NCI-H524 (cell line): Measurements from ENCODE around the gene P2RX3.

ENCODE experiments used
- DNase-seq, 2 experiments: peaks; one replicate each; lab custom pipeline; 2025; lab: John Stamatoyannopoulos, UW

P2RX3 gene

DNA sequence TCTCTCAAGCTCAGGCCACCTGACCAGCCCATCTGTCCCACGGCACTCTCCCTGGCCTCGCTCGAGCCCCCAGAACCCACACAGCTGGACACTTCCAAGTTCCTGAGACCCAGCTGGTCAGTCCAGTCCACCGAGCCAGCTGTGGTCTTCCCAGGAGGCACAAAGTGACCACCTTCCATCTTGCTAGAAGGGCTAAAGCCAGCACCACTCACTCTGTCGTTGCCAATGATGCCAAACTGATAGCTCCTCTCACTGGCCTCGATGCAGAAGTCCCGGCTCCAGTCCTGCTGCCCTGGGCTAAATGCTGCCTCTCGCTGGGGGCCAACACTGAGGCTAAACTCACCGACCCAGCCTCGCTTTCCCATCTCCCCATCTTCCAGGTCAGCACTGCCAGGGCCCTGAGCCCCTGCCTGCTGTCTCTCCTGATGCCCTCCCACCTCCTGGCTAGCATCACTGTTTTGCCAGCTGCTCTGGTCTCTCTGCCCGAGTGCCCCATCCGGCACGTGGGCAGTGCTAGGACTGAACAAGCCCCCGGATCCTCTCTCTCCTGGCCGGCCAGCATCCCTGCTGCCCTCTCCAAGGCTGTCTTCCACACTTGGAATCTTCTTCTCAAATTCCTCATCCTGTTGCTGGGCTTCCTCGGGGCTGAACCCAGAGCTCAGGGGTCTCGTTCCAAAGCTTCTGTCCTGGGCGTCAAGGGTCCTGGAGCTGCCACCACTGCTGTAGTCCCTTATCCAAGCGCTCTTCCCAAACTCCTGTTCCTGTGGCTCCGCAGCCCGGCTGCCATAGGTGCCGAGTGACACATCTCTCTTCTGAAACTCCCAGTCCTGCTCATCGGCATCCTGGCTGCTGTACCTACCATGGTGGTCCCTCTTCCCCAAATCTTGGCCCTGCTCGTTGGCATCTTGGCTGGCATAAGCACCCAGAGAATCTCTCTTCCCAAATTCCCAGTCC is 28.8 kb upstream of the P2RX3 start:
- no peak for DNase-seq

DNA sequence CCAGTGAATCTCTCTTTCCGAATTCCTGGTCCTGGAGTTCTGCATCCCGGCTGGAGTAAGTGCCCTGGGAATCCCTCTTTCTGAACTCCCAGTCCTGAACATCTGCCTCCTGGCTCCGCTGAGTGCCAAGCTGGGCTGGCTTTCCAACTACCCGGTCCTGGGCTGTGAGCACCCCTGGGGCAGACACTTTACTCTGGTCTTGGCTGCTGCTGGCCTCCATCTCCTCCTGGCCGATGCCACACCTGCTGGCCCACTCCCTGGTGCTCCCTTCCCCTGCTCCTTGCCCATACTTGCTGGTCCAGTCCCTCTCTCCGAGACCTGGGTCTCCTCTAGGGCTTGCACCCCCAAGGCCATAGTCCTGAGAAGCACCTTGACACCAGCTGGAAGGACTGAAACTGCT is 28.1 kb upstream of the P2RX3 start:
- no peak for DNase-seq

DNA sequence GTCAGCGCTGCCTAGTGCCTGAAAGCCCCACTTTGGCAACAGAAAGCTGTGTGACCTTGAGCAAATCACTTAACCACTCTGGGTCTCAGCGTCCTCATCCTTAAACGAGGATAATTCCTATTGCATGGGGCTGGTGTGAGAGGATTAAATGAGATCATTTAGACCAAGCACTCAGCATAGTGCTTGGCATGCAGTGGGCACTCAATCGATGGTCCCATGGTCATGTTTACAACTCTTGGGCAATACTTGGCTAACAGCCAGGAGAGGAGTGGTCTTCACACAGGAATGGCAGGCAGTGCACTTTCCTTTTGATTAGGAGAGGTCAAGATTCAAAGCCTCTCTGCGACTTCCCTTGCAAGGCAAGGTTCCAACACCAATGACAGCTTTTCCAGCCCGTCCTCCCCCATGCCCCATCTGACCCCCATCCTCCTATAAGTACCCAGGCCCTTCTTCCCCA is 27.5 kb upstream of the P2RX3 start:
- DNase-seq, result no peak

DNA sequence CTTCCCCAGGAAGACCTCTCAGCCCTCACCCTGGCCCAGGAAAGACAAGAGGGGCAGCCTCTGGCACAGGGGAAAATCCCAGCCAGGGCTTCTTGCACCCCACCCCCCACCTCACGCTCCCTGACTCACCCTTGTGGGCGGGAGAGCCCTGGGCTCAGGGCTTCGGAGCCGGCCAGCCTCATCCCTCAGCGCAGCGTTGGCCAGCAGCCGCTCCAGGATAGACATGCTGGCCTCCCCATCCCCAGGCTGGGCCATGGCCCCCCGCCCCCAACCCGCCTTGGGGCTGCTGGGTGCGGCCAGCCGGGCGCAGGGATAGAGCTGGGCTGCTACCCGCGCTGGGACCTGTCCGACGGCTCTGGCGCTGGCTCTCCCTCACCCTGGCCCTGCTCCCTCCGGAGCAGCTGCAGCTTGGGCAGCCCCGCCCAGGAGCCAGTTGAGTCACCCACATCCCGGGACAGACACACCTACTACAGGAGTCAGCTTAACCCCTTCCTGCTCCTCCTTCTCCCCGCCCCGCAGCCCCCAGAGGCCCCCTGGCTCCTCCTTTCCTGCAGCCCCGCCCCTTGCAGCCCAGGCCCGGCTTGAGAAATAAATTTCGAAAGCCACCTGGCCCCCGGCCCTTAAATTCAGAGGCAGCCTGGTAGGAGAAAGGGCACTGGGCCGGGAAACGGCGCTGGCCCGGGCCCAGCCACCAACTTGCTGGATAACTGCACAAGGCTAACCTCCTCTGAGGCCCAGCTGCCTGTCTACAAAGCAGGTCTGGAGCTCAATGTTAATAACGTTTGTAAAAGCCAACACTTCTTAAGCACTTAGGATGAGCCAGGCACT is 26.8 kb upstream of the P2RX3 start:
- DNase-seq, result no peak

DNA sequence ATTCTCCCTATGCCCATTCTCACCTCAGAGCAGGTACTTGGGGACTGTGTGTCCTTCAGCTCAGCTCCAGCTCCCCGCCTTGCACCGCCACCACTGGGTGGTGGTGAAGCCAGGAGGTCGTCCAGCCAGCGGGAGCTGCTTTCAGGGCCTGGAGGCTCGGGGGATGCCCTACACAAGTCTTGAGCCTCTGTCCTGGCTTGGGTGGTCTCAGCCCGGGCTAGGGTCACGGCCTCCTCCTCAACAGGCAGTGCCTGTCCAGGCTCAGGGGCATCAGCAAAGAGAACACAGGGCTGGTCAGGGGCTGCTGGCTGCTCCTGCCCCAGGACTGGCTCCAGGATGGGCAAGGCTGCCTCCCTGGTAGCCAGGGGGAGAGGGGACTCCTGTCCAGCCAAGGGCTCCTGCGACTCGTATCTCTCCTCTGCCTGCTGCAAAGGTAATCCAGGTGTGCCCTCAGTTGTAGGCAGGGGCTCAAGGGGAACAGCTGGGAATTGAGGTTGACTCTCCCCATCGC is 25.6 kb upstream of the P2RX3 start:
- DNase-seq, result no peak

DNA sequence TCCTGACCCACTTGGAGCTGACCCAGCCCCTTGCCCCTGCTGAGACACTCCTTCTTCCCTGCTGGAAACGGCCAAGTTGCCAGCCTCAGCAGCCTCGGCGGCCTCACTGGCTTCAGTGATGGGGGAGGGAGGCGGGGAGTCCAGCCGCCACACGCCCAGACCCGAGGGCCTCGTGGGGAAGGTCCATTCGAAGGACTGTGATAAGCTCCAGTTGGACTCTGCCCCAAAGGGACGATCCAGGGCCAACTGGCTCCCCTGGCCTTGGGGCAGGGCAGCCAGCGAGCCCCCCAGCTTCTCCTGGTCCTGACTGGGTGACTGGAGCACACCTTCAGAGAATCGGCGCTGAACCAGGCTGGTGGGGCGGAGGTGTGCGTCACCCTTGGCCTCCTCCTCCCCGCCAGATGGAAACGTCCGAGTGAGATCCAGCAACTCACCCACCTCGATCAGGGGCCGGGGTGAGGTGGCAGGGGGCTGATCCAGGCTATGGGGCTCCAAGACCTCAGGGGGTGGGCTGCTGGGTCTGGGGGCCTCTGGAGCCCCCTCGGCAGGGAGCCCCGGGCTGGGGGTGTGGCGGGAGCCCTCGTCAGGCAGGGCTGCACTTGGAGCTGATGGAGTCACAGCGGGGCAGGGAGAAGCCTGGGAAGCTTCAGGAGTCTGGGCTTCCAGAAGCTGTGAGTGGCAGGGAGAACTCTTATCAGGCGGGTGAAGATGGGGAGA is 24.9 kb upstream of the P2RX3 start:
- DNase-seq, result no peak

DNA sequence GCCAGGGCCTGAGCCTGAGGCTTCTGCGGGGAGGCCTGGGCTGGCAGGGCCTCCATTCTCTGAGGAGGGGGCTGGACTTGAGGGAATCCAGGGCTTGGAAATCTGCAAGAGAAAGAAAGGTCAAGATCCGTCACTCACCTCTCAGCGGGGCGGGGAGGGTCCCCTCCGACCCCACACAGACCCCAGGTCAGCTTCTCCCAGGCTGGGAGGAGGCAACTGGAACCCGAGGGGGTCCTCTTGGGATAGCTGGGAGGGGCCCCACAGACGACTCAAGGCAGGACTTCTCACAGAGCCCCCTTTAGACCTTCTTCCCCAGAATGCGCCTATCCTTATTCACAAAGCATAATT is 24.4 kb upstream of the P2RX3 start:
- no peak for DNase-seq

DNA sequence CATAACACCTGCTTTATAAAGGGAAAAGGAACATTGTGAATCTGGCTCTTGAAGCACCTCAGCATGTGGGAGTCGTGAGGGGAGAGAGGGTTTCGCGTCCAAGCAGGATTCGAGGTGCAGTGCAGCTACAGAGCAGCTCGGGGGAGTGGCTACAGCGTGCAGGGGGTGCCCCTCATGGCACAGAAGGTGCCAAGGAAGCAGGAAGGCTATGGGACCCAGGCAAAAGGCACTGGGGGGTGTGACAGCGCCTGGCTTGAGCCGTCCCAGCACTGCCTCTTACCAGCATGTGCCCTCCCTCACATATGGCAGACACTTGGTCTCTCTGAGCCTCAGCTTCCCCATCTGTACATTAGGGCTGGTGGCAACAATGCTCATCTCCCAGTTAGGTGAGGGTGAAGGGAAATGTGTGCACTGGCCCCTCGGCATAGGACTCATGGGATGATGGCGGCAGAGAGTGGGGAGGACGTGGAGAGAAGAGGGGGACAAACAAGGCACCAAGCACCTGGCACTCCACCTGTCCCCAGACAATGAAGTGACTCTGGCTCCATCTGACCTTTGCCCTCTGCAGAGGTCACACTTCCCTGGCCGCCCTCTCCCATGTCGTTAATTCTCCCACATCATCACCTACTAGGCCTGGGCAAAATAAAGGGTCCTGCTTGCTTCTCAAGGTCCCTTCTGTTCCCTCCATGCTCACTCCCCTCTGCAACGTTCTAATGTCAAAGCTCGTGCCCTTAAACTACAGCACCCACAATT is 23.8 kb upstream of the P2RX3 start:
- no peak for DNase-seq

DNA sequence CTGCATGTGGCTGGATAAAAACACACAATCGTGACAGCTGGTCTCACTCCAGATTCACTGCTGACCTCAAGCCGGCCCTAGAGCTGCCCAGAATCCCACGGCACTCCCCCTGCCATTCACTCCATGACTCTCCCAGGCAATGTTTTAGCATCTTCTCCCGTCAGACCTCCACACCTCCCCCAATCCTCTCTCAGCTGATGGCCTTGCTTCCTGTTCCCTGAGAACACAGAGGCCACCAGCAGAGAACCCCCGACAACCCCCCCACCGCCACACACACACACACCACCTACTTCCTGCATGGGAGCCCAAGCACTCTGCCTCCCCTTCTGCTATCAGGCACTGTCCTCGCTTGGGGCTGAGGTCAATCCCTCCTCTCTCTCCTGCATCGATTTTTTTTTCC is 22.7 kb upstream of the P2RX3 start:
- DNase-seq, result no peak

DNA sequence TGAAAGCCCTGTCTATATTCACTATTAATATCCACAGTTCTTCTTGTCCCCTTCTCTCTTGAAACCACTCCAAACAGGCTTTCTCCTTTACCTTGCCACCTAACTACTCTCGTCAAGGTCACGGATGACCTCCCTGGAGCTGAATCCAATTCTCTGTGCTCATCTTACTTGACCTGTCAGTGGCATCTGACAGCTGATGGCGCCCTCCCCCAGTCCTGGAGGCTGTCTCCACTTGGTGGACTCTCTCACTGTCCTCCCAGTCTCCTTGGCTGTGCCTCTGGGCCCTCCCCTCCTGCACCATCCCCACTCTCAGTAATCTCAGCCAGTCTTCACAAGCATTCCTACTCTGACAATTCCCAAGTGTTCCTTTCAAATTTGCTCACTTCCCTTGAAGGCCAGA is 22.1 kb upstream of the P2RX3 start:
- DNase-seq, result no peak

DNA sequence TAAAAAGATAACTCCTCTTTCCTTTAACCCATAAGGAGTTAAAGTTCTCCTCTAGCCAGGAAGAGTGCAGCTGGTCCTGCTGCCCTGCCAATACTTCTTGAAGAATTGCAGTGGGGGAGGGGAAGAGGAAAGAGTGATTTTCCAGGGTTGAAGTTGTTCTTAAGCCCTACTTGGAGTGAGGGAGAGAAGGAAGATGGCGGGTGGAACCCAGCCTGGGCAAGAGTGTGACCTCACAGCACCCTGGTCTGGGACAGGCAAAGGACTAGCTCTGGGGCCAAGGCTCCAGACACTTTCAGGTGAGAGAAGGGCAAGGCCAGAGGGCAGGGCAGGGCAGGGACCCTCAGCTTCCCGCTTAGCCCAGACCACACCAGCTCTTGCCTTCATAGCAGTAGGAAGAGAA is 20.0 kb upstream of the P2RX3 start:
- DNase-seq, result no peak

DNA sequence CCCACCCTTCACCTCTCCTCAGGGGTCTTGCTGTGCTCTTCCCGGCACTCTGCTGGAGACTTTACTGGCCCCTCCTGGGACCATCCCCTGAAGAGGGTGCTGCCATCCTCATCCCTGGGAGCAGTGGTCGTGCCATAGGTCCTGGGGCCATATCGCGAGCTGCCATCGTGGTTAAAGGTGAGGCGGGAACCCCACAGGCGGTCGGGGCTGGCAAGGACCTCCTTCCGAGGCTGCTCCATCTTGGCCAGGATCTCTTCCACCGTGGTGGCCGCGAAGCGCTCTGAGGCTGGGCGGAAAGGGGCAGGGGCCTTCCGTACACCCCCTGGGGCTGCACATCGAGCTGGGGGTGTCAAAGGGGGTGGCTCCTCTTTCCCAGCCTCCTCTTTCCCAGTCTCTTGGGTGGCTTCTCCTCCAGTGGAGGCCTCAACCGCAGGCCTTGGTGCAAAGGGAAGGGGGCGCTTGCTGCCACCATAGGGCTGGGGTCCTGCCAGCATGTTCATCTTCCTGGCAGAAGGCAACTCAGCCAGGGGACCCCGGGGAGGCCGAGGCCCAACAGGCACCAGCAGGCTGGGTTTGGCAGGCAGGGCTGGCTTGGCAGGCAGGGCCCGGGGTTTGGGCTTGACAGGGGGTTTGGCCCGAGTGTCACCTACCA is 18.0 kb upstream of the P2RX3 start:
- no peak for DNase-seq

DNA sequence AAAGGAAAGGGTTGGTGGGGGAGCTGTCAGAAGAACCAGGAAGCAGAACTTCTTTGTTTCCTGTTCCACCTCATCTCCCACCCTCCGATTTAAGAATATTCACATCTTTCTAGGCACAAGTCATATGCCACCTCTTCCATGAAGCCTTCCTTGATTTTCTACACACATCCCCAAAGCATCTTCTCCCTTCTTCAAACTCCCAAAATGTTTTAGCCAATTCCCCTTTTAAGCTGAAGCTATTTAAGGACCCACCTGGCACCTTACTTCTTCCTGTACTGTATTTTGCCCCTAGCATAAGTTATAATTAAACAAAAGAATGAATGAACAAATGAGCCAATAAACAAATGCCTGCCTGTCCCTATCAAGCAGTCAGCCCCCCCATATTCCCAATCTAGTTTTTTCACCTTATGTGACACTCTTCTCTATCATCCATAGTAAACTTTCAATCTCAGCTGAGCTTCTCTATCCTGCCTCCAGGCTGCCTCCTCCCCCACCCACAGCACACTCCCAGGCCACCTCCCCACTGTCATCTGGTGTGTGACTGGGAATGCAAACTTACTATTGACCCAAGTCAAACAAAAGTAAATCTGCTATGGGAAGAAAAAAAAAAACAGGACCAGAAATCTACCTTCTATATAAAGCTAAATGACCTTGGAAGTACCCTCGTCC is 17.3 kb upstream of the P2RX3 start:
- DNase-seq, result no peak

DNA sequence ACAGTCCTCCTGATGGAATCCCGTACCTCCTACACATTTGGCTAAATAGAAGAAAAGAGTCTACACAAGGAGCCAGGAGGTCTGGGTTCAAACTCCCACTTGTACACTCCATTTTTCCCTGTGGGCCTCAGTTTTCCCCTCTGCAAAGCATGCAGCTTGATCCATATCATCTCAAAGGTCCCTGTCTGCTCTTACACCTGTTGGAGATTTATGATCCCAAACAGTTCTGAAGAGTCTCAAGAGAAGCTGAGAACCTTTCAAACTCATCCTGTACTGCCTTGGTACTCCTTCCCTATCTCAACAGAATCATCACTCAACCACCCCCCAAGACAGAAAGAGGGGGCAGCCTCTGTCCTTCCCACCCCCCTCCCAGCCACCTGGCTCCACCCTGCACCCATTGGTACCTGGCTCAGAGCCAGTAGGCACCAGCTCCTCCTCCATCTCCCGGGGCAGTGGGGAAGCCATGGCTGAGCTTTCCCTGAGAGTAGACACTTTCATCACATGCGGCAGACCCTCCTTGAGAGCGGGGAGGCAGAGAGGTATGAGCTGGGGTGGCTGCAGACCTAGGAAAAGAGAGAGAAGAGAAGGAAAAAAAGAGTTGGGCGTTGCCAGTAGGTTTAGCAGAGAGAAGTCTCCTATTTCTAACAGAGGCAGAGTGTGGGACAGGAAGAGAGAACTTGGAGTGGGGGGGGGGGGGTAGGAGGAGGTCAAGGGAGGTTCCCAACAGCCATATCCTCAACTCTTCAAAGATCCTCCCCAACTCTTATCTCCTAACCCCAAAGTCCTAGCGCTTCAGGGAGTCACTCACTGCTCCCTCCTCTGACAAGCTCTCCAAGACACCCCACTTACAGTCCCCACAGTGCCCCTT is 16.5 kb upstream of the P2RX3 start:
- no peak for DNase-seq

DNA sequence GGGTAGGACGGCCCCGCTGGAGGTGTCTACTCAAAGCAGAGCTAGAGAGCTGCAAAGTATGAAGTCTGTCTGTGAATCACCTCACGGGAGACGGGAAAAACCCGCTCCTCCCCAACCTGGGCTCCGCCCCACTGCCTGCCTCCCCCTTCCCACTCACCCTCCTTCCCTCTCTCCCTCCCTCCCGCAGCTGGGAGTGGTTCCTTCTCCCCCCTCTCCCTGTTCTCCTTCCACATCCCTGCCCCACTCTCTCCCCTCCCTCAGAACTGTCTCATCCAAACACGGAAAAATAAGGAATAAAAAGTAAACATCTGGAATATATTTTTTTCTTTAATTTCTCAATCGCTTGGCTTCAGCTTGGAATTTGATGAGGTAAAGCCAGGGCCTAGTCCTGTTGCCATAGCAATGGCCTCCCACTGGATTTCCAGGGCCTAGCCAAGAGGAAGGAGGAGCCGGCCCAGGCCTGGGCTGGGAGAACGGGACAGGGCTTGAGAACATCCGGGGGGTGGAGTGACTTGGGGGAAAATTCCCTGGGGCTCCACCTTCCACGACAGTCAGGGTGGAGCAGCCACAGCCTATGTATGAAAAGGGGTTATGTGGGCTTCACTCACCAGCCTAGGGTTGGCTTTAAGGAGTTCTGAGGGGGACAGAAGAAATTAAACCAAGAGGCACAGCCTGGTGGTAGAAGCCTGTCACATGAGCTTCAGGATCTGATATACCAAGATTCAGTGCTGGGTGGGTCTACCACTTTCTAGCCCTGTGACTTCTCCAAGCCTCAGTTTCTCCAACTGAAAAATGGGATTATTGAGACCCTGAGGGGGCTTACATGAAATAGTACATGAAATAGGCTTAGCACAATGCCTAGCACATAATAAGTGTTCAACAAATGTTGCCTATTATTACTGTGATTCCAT is 15.6 kb upstream of the P2RX3 start:
- DNase-seq, result no peak

DNA sequence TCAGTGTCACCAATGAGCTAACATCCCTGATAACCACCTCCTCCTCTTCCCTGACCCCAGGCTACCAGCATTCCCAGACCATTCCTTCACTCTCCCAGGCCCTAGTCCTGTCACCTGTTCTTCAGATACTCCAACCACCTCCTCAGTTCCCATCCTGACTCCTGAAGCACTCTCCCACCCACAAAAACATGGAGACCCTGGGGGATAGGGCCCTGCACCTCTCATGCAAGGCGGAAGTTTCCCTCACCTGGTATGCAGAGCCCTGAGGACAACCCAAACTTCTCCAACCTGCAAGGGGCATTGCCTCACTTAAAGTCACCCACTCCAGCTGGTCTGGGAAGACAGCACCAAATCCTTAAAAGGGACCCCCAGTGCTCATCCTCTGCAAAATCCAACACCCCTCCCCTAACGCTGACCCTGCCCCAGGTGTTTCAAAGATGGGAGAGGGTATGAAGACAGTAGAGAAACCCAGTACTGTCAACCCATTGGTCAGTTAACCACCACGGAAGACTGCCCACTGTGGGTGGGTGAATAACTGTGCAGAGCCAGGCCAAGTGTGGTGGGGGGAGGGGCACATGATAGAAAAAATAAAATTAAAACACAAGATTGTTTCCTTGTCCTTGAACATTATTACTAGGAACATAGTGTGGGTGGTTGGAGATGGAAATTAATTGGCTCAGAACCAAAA is 14.8 kb upstream of the P2RX3 start:
- no peak for DNase-seq

DNA sequence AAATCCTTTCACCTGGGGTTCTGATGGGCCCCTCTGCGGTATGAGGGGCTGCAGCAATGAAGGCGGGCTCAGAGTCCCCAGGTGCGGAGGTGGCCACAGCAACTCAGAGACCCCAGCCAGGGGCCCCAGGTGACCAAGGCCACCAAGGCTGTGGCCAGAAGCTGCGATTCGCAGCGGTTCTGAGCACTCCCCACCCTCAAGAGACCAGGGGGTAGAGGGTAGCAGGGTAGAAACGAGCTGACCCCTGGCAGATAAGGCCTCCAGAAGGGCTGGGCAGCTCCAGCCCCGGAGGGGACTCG is 14.3 kb upstream of the P2RX3 start:
- DNase-seq, result no peak
